KBM-7 (cell line): Measurements from ENCODE around the gene PFKFB4.

Experiments
- DNase-seq: peaks from one replicate; pipeline ENCODE4 v3.0.0-alpha.2; 2015
- in situ Hi-C: fragments of 300-500 bp; cut with MboI; formaldehyde crosslinking; loops from 2 replicates; pipeline ENCODE4 v1.14.3; 2020; ENCODE audit warnings: low sequenced_read_pairs, low pct_unique_long_range_greater_than_20kb, mixed read lengths

The PFKFB4 gene

GRCh38 chr3:48556796-48557626 is at the start of gene PFKFB4:
Gene PFKFB4, minus strand, starts transcription at chr3:48556803. Its CDS starts 26 bp downstream, at chr3:48556777.
- in situ Hi-C loops = no loop called here
- DNase-seq = peak; percentile 99

DNA sequence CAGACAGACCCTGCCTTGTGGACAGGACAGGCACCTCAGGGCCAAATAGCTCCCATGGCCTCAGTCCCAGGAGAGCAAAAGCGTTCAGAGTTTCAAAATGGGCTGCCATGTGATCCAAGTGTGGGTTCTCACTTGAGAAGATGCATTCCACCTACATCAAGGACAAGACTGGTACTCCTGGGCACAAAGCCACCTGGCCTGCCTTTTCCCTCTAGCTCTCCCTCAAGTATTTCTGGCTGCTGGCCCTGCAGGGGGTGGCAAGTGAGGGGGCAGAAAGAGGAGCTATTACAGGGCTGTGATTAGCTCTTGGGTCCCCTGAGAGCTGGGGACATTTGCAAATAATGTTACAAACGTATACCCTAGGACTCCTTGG is 45.0 kb upstream of the PFKFB4 start:
- DNase-seq = no peak
- in situ Hi-C loops = no loop called here

DNA sequence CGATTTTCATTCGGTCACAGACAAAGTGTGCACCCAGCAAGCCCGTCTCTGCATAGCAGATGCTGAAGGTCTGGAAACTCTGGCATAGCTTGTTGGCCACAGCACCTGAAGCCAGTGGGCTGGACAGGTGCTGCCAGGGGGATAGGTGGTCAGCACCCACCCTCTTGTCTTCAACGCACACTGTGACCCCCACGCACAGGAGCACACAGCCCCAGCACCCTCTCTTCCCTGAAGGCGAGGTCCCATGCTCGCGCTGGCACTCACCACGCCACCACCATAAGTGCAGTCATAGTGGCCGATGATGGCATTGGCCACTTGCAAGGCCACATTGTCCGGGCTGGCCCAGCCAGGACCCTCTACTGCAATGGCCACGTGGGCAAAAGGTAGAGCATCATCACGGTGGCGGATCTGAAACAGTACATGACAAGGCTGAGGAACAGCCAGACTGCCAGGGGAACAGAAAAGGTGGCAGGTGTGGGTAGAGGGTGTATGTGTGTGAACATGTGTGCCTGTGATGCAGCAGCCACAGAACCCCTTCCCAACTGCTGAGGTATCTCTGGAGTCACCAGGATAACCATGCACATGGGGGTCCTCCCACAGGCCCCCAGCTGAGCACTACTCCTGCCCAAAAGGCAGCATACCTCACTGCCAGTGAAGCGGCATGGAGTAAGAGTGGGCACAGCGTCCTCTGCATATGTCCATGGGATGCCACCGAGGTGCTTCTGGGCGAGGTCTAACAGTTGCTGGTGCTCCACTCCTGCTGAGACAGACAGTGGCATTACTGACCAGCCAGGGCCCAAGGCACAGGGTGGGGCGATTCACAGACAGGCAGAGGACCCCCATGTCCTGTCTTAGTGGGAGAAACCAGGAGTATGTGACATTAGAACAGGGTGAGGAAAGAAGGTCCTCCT is 44.4 kb upstream of the PFKFB4 start:
- DNase-seq = no peak
- in situ Hi-C loops = no loop called here

- no peak for DNase-seq
- in situ Hi-C loops = no loop called here
These were observed 43.1 kb upstream of the PFKFB4 start for GRCh38 chr3:48599509-48600285.

- no peak for DNase-seq
- in situ Hi-C loops = no loop called here
These were observed 42.5 kb upstream of the PFKFB4 start for GRCh38 chr3:48599077-48599501.

GRCh38 chr3:48598323-48599076 is 41.9 kb upstream of the PFKFB4 start:
- peak; percentile 49 for DNase-seq

DNA sequence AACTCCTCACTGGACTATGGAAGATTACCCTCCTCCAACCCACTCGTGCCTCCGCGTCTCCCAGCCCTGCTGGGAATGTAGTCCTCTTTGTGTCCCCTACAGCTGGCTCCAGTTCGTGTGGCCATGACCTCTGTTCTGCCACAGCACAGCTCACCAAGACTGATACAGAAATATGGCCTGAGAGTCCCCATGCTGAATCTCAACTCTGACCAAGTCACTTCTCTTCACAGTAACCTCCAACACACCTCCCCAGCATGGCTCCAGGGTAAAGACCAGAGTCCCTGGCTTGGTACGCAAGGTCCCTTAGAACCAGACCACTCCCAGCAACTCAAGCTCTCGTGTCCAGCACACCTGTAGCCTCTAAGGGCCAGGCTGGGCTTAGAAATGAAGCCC is 40.8 kb upstream of the PFKFB4 start:
- in situ Hi-C loops = no loop called here
- DNase-seq = no peak

More at GRCh38 chr3:48598323-48599076, 41.9 kb upstream of the PFKFB4 start:
- in situ Hi-C loops = no loop called here

GRCh38 chr3:48596676-48597407 is 40.2 kb upstream of the PFKFB4 start:
- DNase-seq = no peak
- in situ Hi-C loops = no loop called here

GRCh38 chr3:48596157-48596556 is 39.6 kb upstream of the PFKFB4 start:
- DNase-seq = no peak
- in situ Hi-C loops = no loop called here

- DNase-seq = no peak
- in situ Hi-C loops = no loop called here
These were observed 39.0 kb upstream of the PFKFB4 start for GRCh38 chr3:48595526-48596121.

- in situ Hi-C loops = no loop called here
- DNase-seq = no peak
These were observed 38.5 kb upstream of the PFKFB4 start, which contains the start of gene COL7A1 for GRCh38 chr3:48595075-48595525. Gene COL7A1, minus strand, starts transcription at chr3:48595329. Its CDS starts 170 bp downstream, at chr3:48595159.

DNA sequence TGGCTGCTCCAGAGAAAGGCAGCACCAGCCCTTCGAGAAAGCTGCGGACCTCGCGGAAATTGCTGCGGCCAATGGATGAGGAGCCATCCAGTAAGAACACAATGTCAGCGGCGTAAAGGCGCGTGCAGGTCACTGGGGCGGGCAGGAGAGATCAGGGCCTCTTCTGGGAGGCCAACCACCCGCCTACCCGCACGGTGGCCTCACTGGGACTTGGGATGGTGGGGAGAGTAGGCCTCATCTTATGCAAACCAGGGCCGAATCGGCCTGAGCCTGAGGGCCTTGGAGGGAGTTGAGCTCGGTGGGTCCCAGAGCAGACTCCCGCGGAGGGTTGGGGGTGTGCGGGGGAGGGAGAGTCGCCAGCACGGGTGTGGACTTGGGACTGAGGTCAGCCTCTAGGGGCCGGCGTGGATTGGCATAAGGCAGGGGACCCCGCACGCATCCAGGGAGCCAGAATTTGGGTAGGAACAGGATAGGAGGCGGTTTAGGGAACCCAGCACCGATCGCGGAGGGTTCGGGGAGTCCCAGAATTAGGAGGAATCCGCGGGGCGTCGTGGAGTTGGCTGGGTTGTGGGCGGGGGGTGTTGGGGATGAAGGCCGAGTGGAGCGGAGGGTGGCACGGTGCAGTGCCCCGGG is 37.9 kb upstream of the PFKFB4 start:
- in situ Hi-C loops = no loop called here
- no peak for DNase-seq

GRCh38 chr3:48593337-48593736 is 36.7 kb upstream of the PFKFB4 start:
- DNase-seq = no peak
- in situ Hi-C loops = no loop called here

DNA sequence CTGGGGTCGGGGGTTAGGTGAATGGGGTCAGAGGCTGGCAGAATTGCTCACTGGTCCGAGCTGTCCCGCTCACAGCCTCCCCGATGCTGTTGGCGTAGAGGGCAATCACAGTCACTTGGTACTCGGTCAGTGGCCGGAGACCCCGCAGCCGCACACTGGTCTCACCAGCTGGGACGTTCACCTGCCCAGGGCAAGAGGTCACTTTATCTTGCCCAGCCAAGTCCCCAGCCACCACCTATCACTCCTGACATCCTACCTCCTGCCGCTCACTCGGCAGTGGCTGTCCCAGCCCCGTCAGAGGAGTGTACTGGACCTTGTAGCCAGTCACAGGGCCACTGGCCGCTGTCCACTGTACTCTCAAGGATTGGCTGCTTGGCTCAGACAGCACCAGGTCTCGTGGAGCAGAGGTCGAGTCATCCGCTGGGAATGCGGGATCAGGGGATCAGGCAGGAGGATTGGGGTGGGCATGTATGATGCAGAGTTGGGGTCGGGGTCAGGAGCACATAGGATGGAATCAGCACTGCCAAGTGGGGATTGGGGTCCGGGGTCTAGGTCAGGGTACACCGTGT is 36.0 kb upstream of the PFKFB4 start:
- in situ Hi-C loops = no loop called here
- DNase-seq = no peak

DNA sequence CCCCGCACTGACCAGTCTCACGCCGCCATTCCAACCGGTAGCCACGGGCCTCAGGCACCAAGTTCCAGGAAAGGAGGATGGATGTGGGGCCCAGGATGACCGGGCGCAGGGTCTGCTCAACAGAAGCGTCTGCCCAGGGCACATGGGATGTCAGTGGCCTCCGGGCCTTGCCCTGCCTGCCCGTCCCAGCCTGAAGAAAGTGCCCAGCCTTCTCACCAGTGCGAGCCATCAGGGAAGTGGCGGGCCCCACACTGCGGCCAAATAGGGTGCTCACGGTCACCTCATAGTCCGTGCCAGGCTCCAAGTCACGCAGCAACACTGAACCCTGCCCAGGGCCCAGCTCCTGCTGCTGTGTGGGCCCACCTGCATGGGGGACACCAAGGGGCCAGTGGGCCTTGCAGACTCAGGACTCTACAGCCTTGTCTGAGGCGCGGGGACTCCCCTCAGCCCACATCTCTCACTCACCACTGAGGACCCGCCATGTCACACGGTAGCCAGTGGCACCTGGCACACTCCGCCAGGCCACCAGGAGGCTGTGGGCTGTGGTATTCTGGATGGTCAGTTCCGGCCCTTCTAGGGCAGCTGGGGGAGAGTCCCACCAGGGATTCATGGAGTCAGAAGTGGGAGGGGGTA is 35.4 kb upstream of the PFKFB4 start:
- in situ Hi-C loops = no loop called here
- no peak for DNase-seq

DNA sequence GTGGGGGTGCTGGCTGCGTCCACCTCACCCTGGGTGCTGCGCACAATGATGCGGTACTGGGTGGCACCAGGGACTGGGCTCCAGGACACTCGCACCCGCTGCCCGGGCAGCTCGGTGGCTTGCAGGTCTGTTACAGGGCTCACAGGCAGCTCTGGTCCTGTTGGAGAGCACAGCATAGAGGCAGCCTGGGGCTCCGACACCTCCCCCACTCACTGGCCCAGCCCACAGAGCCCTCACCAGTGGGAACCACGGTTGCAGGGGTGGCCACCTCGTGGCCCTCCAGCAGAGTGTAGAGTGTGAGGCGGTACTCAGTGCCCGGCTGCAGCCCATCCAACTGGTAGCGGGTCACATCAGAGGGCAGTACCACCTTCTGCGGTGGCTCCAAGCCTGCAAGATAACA is 34.8 kb upstream of the PFKFB4 start:
- in situ Hi-C loops = no loop called here
- no peak for DNase-seq
